HFF-Myc (cell line): ENCODE measurements around the gene ZNF385A.

Source experiments
- DNase-seq: peaks from one replicate; pipeline ENCODE4 v3.0.0-alpha.2; 2011; ENCODE audit warnings: low read depth; ENCODE audit errors: extremely low read depth
- H3K4me3 ChIP-seq: replicated peaks from 2 replicates; pipeline ENCODE4 v1.5.1; 2011; ENCODE audit warnings: low read depth, mild to moderate bottlenecking, control low read depth, low read length
- TF ChIP-seq, protein P1 (sequence below): IDR thresholded peaks from 2 replicates; pipeline ENCODE4 v1.5.1; 2012; ENCODE audit warnings: mild to moderate bottlenecking, low read depth, low read length, control low read depth; ENCODE audit errors: missing control alignments

Gene ZNF385A

DNA sequence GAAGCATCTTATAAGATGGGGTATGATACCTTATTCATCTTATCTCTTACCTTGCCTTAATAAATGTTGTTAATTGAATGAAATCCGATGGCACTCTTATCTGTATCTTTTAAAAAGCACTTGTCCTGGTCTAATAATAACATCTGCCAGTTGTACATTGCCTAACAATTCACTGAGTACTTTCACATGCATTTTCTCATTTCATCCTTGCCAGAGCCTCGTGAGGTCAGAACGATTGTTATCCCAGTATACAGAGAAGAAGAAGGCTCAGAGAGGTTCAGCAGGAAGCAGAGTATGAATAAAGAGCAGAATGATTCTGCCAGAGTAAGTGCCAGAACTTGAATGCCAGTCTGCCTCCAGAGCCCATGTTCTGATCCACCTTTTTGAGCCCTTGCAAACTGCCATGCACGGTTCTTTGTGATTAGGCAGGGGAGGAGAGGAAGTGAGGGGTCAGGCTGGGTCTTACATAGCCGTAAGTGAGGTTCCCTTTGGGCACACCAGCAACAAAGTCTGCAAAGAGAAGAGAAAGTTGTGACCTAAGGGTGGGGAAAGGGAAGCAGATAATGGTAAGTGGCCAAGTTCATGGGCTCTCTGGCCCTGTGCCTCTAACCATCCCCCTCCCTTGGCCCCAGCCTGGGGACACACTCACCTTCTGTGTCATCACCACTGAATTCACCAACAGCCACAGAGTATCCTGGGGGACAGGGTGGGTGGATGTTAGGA, 22.8 kb upstream of the ZNF385A start:
- DNase-seq: no peak
- no peak overlapping the region for H3K4me3 ChIP-seq
- TF ChIP-seq, protein P1, sequence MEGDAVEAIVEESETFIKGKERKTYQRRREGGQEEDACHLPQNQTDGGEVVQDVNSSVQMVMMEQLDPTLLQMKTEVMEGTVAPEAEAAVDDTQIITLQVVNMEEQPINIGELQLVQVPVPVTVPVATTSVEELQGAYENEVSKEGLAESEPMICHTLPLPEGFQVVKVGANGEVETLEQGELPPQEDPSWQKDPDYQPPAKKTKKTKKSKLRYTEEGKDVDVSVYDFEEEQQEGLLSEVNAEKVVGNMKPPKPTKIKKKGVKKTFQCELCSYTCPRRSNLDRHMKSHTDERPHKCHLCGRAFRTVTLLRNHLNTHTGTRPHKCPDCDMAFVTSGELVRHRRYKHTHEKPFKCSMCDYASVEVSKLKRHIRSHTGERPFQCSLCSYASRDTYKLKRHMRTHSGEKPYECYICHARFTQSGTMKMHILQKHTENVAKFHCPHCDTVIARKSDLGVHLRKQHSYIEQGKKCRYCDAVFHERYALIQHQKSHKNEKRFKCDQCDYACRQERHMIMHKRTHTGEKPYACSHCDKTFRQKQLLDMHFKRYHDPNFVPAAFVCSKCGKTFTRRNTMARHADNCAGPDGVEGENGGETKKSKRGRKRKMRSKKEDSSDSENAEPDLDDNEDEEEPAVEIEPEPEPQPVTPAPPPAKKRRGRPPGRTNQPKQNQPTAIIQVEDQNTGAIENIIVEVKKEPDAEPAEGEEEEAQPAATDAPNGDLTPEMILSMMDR: no peak

DNA sequence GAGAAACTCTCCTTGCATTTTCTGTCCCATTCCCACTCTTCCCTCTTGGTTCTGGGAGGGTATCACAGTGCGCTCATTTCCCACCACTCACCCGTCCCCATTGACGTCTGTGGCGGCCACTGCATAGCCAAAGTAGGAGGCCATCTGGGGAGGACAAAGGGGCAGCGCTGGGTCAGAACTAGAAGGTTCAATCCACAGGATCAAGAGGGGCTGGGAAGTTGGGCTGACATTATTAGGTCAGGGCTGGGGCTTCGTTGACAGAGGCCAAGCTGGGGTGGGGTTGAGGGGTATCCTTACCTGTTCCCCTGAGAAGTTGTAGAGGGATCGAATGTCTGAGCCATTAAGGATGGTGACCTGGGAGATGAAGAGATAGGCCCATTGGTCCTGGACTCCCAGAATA, 21.0 kb upstream of the ZNF385A start:
- no peak for DNase-seq
- TF ChIP-seq, protein P1: no peak
- no peak overlapping the region for H3K4me3 ChIP-seq

DNA sequence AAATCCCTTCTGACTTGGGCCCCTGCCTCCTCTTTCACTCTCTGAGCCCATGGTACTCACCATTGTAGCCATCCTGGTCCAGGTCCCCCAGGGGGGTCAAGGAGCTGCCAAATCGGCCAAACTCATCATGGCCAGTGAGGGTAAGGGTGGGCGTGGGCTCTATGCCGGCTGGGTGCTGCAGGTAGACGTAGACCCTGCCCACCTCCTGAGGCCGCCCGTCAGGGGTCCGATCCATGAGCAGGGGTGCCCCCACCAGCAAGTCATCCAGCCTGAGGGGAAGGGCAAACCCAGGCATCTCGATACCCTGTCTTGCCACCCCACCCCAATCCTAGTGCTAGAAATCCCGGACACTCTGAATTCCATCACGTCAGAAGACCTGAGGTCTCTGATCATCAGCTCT, 20.6 kb upstream of the ZNF385A start:
- no peak for DNase-seq
- H3K4me3 ChIP-seq: no peak overlapping the region
- TF ChIP-seq, protein P1: no peak

DNA sequence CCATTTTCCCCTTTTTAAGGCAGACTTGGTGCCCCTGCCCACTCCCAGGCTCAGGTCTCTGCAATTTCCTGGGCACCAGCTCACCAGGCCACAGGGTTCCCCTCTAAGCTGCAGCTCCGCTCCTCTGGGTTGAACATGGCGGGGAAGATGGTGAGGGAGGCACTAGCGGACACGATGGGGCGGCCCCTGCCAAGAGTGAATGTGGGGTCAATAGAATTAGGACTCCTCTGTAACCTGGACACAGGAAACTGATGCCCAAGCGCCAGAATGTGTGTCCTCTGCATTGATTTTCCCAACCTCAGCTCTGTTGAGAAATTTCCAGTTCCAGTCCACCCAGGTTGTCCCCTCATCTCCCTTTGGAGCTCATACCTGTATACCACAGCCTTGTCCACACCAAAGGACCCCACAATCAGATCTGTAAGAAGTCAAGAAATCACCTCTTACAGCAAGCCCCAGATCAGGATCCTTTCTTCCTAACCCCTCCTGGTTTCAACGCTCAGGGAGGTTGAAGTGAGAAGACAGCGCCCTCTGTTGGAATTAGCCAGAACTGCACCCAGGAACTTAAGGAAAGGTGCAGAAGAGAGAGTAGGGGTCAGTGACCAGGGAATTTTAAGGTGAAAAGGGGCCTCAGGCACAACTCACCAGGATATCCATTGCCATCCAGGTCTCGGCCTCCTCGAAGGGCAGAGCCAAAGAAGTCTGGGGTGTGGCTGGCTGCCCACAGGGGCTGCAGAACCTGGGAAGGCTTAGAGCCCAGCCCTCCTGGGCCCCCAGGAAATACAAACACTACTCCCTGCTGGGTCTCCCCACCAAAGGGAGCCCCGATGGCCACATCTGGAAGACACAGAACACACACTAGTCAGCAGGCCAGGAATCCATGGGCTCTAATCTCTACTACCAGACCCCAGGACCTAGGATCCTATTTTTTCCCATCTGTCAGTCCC, 19.8 kb upstream of the ZNF385A start:
- no peak for DNase-seq
- TF ChIP-seq, protein P1: peak; percentile 97
- no peak overlapping the region for H3K4me3 ChIP-seq

DNA sequence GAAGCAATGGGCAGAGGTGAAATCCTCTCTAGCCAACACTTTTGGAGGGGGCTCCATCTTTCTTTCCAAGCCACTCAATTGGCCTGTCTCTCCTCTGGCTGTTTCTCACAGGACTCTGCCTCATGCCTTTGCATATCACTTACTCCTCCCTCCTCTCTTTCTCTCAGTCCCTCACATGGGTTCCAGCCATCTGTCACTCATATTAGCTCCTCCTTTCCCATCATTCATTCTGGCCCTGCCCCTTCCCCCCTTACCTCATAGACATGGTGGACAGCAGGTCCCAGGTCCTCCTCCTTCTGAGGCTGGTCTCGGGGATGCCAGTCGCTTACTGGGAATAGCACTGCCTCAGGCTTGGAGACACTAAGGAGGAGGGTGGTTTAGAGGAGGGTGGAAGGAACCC, 16.6 kb upstream of the ZNF385A start:
- DNase-seq: no peak
- H3K4me3 ChIP-seq: no peak overlapping the region
- TF ChIP-seq, protein P1: no peak

DNA sequence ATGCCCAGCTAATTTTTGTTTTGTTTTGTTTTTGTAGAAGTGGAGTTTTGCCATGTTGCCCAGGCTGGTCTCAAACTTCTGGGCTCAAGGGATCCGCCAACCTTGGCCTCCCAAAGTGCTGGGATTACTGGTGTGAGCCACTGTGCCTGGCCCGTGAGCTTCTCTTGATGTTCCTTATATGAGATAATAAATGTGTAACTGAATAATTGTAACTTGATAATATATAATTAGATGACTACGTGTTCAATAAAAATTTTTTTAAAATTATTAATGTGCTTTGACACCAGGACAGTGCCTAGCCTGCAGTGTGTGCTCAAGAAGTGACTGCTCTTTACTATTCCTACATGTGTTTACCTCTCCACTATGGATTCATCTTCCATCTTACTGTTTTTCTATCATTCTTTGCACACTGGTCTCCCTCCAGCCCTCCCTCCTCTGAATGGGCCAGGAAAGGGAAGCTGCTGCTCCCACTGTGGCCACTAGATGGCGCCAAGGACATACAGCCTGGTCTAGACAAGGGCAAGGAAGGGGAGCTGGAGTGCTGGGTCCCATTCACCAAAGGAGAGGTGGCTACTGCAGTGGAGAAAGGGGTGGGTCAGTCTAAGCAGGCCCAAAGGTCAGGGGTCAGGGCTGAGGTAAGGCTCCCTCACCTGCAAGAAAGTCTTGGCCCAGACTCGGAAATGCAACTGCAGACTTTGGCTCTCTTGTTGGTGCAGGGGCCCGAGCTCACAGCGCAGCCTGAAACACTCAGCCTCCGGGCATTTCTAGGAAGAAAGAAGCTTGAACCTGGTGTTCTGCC, 14.7 kb upstream of the ZNF385A start:
- H3K4me3 ChIP-seq: no peak overlapping the region
- TF ChIP-seq, protein P1: peak; percentile 100
- no peak for DNase-seq
